T-helper 2 cell treated with Interferon-gamma antibody and Interleukin-4, amounts not matched to agents 100 ng/mL and 5 ng/mL, for 36 hours (primary cell): ENCODE data around the gene F3. TPM values are rescaled to one million over a fixed set of nuclear protein-coding genes. Genes with fewer than 3 reads are reported as not detected.
"Not testable (repeated sequence)": the region's sequence is repeated elsewhere in the genome, so short reads cannot be mapped to it uniquely, and the experiment has no call there.

Source experiments
- intact Hi-C: fragments of 100-400 bp; cut with micrococcal nuclease; formaldehyde crosslinking; loops from one replicate; pipeline ENCODE4 v1.15.1; 2023
- total RNA-seq: library from RNA; stranded (reverse); gene quantifications from 2 replicates; pipeline ENCODE4 v1.2.3, GENCODE V29; 2022

The F3 gene
- 0.23 and 0.30 TPM in 2 replicates for total RNA-seq

GRCh38 chr1:94541246-94542087 is at the start of gene F3:
Gene F3 (minus strand): TSS chr1:94541759. CDS start chr1:94541636, 123 bp downstream.
- intact Hi-C loops: loop anchor here (5.0 kb wide), 1 partner anchor 61 kb away; no protein-coding TSS in a partner anchor

GRCh38 chr1:94590203-94591137 is 48.9 kb upstream of the F3 start:
- intact Hi-C loops: no loop called here

- intact Hi-C loops: no loop called here
Observed at GRCh38 chr1:94589728-94590127, 48.2 kb upstream of the F3 start.

GRCh38 chr1:94582565-94582964 is 41.0 kb upstream of the F3 start:
- intact Hi-C loops: no loop called here

GRCh38 chr1:94580367-94581115 is 39.0 kb upstream of the F3 start:
- intact Hi-C loops: no loop called here

GRCh38 chr1:94579876-94580294 is 38.3 kb upstream of the F3 start:
- intact Hi-C loops: no loop called here

GRCh38 chr1:94578856-94579255 is 37.3 kb upstream of the F3 start:
- intact Hi-C loops: no loop called here

GRCh38 chr1:94573917-94574316 is 32.4 kb upstream of the F3 start:
- intact Hi-C loops: not testable (repeated sequence)

GRCh38 chr1:94572780-94573179 is 31.2 kb upstream of the F3 start:
- intact Hi-C loops: no loop called here

GRCh38 chr1:94570965-94571364 is 29.4 kb upstream of the F3 start:
- intact Hi-C loops: not testable (repeated sequence)

GRCh38 chr1:94568806-94569205 is 27.2 kb upstream of the F3 start:
- intact Hi-C loops: not testable (repeated sequence)

GRCh38 chr1:94567975-94568607 is 26.5 kb upstream of the F3 start:
- intact Hi-C loops: not testable (repeated sequence)

- intact Hi-C loops: not testable (repeated sequence)
Observed at GRCh38 chr1:94566436-94566835, 24.9 kb upstream of the F3 start.

- intact Hi-C loops: no loop called here
Observed at GRCh38 chr1:94565901-94566300, 24.3 kb upstream of the F3 start.

- intact Hi-C loops: no loop called here
Observed at GRCh38 chr1:94562519-94563260, 21.1 kb upstream of the F3 start.

GRCh38 chr1:94560333-94560732 is 18.8 kb upstream of the F3 start:
- intact Hi-C loops: no loop called here

GRCh38 chr1:94559921-94560320 is 18.4 kb upstream of the F3 start:
- intact Hi-C loops: no loop called here

- intact Hi-C loops: no loop called here
Observed at GRCh38 chr1:94555091-94555490, 13.5 kb upstream of the F3 start.

- intact Hi-C loops: no loop called here
Observed at GRCh38 chr1:94554580-94554979, 13.0 kb upstream of the F3 start.

- intact Hi-C loops: no loop called here
Observed at GRCh38 chr1:94553931-94554330, 12.4 kb upstream of the F3 start.
